Epithelial cell of alveolus of lung (primary cell): ENCODE measurements around the gene KLHL30. TPM values are rescaled to one million over a fixed set of nuclear protein-coding genes. Genes with fewer than 3 reads are reported as not detected.

Experiments used
- total RNA-seq: library from RNA; depleted of rRNA; stranded (reverse); fragments of >200 nt; gene quantifications from 2 replicates; pipeline ENCODE4 v1.2.1, GENCODE V29; 2015

Gene KLHL30
- total RNA-seq: 0.32 TPM in 1 of 2 replicates, not detected in the other

GRCh38 chr2:238138331-238139195, at the start of gene KLHL30:
Gene KLHL30, plus strand, starts transcription at chr2:238138668. Its CDS starts 2,087 bp downstream, at chr2:238140755.

GRCh38 chr2:238100049-238100820, 38.2 kb upstream of the KLHL30 start, which contains the start of gene ESPNL:
Gene ESPNL, plus strand, starts transcription at chr2:238100340. Its CDS starts 80 bp downstream, at chr2:238100420.

GRCh38 chr2:238158509-238159070, 20.1 kb downstream of the KLHL30 start, which contains the start of gene ERFE:
Gene ERFE, plus strand, starts transcription at chr2:238158970. Its CDS starts 38 bp downstream, at chr2:238159008.

Other genes with a start within 250 kb of the KLHL30 start
- gene UBE2F, start 171.7 kb upstream of the KLHL30 start, total RNA-seq: 41.0 and 74.6 TPM in 2 replicates
- 9.7 and 20.0 TPM in 2 replicates for gene SCLY, start 77.7 kb upstream of the KLHL30 start, total RNA-seq
- gene ESPNL, start 38.3 kb upstream of the KLHL30 start, total RNA-seq: 0.39 and 2.9 TPM in 2 replicates
- 2.4 and 9.1 TPM in 2 replicates for gene ERFE, start 20.3 kb downstream of the KLHL30 start, total RNA-seq
- gene ILKAP, start 65.0 kb downstream of the KLHL30 start, total RNA-seq: 10.2 and 12.2 TPM in 2 replicates
- 2.2 and 4.1 TPM in 2 replicates for gene HES6, start 101.4 kb downstream of the KLHL30 start, total RNA-seq
- gene PER2, start 149.9 kb downstream of the KLHL30 start, total RNA-seq: 1.6 and 1.8 TPM in 2 replicates
- 4.7 and 11.4 TPM in 2 replicates for gene TRAF3IP1, start 181.8 kb downstream of the KLHL30 start, total RNA-seq